HG02571 (cell line): ENCODE results near the gene CFAP46.

Experiments used
- ATAC-seq: cut with Tn5 transposase; IDR thresholded peaks from one replicate; pipeline ENCODE4 v1.9.1; 2021; ENCODE audit warnings: mild to moderate bottlenecking, moderate library complexity; ENCODE audit not compliant: unreplicated experiment

The CFAP46 gene

DNA sequence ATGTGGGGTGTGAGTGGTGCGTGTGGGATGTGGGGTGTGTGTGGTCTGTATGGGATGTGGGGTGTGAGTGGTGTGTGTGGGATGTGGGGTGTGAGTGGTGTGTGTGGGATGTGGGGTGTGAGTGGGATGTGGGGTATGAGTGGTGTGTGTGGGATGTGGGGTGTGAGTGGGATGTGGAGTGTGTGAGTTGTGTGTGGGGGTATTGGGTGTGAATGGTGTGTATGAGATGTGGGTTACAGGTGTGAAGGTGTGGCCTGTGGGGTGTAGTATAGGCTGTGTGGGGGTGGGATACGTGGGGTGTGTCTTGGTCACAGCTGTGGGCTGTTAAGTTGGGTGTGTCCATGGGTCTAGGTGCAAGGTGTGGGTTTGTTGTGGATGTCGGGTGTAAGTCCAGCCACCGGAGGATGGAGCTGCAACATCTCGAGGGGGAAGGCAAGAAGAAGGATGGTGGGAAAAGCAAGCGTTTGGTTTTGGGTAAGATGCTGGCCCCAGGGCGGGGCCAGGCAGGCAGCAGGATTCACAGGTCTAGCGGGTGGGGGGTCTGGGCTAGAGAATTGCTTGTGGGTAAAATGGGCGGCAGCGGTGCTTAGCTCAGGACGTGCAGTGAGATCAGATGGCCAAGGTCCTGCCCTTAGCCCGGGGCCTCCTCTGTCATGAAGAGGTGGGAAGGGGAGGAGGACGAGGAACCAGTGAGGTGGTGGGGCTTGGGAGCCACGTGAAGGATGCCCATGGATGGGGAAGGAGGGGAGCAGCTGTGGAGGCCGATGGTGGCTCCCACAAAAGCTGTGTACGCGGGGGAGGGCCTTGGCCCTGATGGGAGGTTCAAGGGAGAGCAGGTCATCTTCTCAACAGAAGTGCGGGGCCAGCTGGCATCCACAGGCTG lies 60.1 kb downstream of the CFAP46 start:
- ATAC-seq, result no peak

- ATAC-seq, result no peak
These were observed 61.0 kb downstream of the CFAP46 start for GRCh38 chr10:132881186-132881920.

DNA sequence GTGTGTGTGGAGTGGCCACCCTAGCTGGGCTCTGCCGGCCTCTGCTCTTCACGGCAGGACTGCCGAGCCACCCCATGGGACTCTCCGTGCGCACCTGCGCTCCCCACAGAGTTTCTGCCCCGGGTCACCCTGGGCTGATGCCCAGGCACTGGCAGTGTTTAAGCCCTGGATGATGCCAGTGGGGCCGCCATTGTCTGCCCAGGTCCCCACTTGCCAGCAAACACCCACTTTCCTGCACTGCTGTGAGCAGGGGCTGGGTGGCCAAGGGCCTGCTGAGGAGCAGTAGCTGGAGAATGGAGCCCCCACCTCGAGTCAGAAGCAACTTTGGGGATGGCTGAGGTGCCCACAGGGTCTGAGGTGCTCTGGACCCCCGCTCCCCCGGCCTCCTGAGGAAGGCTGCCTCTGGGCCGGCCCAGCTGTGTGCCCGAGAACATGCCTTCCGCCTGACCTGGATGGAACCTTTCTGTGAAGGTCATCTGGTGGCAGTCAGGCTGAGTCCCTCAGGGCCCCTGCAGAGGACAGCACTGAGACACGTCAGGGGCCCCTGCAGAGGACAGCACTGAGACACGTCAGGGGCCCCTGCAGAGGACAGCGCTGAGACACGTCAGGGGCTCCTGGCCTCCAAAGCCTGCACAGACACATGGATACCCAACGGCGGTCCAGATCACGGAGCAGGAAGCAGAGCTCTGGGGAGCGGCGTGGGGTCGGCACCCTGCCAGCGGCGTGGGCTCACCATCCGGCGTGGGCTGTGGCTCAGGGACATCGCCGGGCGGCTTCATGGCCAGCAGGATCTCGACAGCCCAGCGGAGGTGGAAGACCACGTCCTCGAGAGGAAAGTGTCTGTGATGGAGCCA lies 62.0 kb downstream of the CFAP46 start:
- ATAC-seq, result no peak

GRCh38 chr10:132879408-132880127 lies 62.8 kb downstream of the CFAP46 start:
- ATAC-seq, result no peak

DNA sequence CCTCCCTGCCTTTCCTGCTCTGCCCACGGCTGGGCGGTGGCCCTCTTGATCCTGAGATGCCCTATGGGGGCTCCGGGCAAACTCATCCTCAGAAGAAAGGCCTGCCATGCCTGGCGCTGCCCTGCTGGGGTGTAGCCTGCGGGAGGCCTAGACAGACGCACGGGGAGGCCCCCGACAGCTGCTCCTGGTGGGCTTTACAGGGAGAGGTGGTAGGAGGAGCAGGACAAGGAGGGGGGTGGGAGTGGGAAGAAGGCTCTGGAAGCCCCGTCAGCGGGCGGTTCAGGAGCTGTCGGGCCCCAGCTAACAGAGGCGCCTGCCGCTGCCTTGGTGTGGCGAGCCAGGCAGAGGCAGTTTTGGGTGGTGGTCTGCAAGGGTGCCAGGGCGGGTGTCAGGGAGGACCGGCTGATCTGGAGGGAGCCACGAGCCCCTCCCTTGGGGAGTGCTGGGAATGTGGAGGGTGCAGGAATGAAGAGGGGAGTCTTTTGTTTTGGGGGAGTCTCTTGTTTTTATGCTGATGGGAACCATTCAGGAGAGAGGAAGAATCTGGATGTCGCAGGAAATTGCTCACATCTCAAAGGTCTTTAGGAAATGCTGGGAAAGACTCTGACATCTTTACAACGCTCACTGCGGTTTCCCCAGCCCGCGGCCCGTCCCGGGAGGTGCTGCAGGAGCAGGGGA lies 63.5 kb downstream of the CFAP46 start:
- no peak for ATAC-seq

DNA sequence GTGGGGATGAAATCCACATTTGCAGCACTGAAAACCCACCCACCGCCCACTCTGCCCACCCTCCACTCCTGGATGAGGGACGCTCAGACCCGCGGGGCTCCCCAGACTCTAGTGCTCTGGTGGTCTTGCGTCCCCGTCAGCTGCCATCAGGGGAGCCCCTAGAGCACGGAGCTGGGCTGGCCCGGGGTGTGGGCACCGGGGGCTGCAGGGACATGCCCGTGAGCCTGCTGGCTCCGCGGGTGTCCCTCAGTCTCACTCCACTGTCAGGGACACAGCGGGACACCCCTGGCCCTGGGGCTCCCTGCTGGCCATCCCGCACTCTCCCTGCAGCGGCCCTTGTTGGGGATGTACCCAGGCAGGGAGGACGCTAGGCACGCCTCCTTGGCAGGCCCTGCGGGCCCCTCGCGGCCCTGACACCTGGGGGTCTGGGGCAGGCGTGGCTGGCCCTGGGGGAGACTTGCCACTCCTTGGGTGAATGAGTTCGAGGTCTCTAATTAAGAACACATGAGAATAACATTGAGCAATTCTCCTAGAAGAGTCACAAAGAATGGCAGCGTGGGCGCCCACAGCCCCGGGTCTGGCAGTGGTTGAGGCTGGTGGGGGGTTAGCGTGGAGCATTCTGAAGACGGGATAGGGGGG lies 64.2 kb downstream of the CFAP46 start:
- no peak for ATAC-seq

DNA sequence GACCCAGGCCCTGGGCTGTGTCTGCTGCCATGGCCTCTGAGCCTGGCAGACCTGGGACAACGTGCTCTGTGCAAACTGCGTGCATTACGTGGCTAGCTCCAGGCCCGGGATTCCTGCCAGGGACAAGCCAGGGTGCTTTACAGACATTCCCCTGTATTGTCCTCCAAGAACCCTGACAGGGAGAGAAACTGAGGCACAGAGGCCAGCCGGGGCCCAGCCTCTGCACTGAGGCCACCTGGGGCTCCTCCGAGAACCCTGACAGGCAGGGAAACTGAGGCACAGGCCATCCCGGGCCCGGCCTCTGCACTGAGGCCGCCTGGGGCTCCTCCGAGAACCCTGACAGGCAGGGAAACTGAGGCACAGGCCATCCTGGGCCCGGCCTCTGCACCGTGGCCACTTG lies 64.9 kb downstream of the CFAP46 start:
- no peak for ATAC-seq

DNA sequence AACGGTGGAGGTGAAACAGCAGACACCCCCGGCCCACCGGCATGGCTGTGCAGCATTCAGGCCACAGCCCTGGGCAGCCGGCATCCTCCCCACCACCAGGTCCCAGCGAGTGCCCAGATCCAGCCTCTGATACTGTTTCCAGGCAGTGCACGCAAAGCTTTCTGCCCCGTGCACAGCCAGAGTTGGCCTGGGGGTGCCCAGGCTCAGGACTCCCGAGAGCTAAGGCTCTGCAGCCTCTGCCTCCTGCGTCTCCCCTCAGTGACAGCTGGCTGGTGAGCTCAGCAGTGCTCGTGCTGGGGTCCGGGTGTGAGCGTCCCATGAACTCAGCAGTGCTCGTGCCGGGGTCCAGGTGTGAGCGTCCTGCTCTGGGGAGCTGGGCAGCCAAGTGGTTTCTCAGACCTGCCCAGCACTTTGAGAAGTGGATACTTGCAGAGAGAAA lies 65.4 kb downstream of the CFAP46 start:
- ATAC-seq, result no peak

- no peak for ATAC-seq
These were observed 66.1 kb downstream of the CFAP46 start for GRCh38 chr10:132876131-132876860.

GRCh38 chr10:132875435-132875834 lies 66.9 kb downstream of the CFAP46 start:
- no peak for ATAC-seq

- no peak for ATAC-seq
These were observed 69.0 kb downstream of the CFAP46 start for GRCh38 chr10:132873395-132873794.

DNA sequence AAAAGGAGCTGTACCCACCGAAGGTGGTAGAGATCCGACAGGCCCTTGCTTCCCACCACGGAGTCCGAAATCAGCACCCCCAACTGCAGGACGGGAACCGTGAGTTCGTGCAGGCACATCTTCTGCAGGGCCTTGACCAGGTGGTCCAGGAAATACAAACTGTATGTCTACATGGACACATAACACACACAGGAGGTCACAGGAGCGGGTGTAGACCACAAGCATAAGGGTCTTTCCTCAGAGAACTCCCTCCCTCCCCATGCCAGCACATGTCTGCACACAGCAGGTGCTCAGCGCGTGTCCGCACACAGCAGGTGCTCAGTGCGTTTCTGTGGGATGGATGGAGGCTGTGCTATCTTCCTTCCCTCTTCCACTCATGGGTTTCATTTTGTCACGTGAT lies 69.7 kb downstream of the CFAP46 start:
- no peak for ATAC-seq

- ATAC-seq, result no peak
These were observed 71.9 kb downstream of the CFAP46 start for GRCh38 chr10:132870426-132870825.

DNA sequence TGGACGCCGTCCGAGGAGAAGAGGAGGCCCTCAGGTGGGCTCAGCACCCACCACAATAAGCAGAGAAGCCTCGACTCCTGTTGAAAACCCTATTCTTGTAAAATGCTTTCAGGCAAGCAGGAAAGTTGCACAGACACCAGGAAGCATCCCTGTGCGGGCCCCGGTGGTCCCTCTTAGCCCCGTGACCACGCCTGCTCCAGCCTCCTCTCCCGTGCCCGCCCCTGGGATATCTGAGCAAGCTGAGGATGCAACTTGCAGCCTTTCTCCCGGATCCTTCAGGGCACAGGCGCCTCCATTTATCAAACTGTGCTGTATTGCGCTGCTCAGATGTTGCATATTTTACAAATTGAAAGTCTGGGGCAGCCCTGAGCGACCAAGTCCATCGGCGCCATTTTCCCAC lies 72.7 kb downstream of the CFAP46 start:
- no peak for ATAC-seq

DNA sequence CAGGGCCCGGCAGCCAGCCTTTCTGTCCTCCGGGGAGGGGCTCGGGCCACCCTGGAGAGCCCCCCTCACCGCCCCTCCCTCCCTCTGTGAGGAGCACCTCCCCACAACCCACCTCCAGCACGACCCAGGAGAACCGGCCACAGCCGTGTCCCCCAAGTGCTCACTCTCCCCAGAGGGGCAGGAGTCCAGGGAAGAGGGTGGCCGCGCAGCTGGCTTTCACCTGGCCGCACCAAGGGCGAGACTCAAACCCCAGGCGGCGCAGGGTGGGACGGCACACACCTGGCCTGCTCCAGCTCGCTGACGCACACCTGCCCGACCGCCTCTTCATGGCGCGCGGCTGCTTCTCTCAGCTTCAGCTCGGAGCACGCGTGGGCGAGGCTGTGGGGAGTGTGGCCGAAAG lies 73.4 kb downstream of the CFAP46 start:
- no peak for ATAC-seq

DNA sequence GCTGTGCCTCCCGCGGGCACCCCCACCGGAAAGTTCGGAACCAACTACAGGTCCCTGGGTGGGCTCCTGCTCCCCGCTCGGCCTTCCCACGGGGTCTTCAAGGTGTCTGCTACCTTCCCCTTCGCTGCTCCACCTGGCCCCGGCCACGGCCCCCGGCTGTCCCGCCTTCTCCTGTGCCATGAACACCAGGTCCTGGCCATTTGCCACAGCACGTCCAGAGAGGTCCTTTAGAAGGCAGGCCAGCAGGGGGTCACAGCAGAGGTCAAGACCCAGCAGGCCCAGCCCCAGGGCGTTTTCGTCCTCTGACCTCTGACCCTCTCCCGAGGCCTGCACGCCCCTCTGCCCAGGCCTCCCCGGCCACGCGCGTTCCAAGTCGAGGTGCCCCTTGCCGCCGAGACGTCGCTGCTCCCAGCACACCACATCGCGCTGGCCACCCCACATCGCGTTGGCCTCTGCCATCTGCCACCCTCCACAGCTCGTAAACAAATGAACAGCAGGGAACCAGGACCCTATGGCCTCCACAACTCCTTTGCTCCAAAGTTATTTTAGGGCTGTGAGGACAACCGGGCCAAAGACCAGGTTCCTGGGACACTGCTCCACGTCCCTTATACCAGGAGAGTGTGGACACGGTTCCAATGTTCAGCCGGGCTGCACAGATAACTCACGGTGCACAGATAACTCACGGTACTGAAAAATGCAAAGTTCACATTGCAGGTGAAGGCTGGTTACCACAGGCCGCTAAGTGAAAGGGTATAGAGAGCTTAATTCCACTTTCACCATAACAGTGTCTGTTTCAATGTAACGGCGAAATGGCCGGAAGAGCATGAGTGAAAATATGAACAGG lies 74.3 kb downstream of the CFAP46 start:
- ATAC-seq, result no peak

DNA sequence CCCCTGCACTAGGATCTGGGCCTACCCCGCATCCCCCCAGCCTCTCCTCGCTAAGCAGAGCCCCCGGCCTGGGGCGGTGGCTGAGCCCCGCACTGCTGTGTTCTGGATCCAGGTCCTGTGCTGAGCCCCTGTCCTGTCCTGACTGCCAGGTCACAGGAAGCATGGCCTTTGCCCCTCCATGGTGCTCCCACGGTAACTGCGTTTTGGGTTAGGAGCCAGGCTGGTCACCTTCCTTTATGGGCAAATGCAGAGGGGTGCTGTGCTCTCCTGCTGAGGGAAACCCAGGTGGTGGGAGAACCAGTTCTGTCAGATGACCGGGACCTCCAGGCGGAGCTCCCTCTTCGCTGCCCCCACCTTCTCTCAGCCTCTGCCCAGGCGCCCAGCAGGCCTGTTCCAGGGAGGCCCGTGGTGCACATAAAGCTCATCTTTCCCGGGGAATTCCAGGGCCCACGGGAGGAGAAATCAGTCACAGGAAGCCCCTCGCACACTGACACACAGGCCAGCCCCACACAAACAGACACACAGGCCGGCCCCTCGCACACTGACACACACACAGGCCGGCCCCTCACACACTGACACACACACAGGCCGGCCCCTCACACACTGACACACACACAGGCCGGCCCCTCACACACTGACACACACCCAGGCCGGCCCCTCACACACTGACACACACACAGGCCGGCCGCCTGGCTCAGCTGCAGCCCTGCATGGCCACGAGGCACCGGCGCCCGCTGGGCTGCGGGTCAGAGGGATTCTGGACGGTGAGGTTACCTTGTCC lies 75.6 kb downstream of the CFAP46 start:
- no peak for ATAC-seq
